Measurements from ENCODE around the gene SUSD2.

GRCh38 chr22:24184057-24184798, 2.9 kb downstream of the SUSD2 start:
- TF ChIP-seq CTCF (IDR thresholded peaks at IDR 0.05) (no peak), ZFX (IDR thresholded peaks at IDR 0.05; ENCODE audit: borderline replicate concordance) (no peak)
